Measurements from ENCODE around the gene GRIN2C.
"Not testable (repeated sequence)": the region's sequence is repeated elsewhere in the genome, so short reads cannot be mapped to it uniquely, and the experiment has no call there.

GRIN2C gene

DNA sequence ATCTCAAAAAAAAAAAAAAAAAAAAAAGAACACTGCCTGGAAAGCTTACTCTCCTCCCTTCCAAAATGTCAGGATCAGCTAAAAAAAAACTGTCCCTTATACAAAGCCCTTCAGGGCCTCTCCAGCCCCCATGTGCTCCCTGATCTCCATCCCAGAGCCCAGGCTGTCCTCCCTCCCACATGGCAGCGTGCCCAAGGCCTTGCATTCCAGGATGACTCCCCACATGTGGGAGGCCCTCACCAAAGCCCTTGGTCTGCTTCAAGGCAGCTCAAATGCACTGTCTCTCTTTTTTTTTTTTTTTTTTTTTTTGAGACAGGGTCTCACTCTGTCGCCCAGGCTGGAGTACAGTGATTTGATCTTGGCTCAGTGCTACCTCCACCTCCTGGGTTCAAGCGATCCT, 10.8 kb upstream of the GRIN2C start:
- Histone ChIP-seq H3K4me2 (ENCODE audit: insufficient read depth, low read length) (no peak overlapping the region), H3K27ac (ENCODE audit: low read length) (no peak overlapping the region), H2AFZ (ENCODE audit: low read depth, low read length) (no peak overlapping the region), H4K20me1 (ENCODE audit: insufficient read depth, low read length) (no peaks in the 10 kb centered on the region), H3K9me3 (ENCODE audit: insufficient read depth, low read length, severe bottlenecking) (no peaks in the 10 kb centered on the region), H3K27me3 (ENCODE audit: insufficient read depth, low read length, poor library complexity) (no peaks in the 10 kb centered on the region), H3K4me3 (ENCODE audit: low read depth in 1 of 2, low read length in 2 of 2) (no peak overlapping the region), H3K4me1 (ENCODE audit: insufficient read depth, low read length) (peaks cover 26% of the 10 kb centered on the region), H3K36me3 (ENCODE audit: insufficient read depth, low read length) (no peaks in the 10 kb centered on the region), H3K79me2 (ENCODE audit: insufficient read depth, low read length) (peaks cover 17% of the 10 kb centered on the region), H3K9ac (ENCODE audit: low read depth, low read length) (no peak overlapping the region)
- no peak for DNase-seq
- TF ChIP-seq, protein P1, sequence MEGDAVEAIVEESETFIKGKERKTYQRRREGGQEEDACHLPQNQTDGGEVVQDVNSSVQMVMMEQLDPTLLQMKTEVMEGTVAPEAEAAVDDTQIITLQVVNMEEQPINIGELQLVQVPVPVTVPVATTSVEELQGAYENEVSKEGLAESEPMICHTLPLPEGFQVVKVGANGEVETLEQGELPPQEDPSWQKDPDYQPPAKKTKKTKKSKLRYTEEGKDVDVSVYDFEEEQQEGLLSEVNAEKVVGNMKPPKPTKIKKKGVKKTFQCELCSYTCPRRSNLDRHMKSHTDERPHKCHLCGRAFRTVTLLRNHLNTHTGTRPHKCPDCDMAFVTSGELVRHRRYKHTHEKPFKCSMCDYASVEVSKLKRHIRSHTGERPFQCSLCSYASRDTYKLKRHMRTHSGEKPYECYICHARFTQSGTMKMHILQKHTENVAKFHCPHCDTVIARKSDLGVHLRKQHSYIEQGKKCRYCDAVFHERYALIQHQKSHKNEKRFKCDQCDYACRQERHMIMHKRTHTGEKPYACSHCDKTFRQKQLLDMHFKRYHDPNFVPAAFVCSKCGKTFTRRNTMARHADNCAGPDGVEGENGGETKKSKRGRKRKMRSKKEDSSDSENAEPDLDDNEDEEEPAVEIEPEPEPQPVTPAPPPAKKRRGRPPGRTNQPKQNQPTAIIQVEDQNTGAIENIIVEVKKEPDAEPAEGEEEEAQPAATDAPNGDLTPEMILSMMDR (IDR thresholded peaks at IDR 0.05; ENCODE audit: borderline replicate concordance, extremely low read depth, low read length, poor library complexity, severe bottlenecking) = no peak
- TF ChIP-seq EZH2 (IDR thresholded peaks at IDR 0.05; ENCODE audit: borderline replicate concordance, low read depth, low read length, severe bottlenecking) = no peak
- ATAC-seq (ENCODE audit: insufficient read depth, low read depth) = no peak

DNA sequence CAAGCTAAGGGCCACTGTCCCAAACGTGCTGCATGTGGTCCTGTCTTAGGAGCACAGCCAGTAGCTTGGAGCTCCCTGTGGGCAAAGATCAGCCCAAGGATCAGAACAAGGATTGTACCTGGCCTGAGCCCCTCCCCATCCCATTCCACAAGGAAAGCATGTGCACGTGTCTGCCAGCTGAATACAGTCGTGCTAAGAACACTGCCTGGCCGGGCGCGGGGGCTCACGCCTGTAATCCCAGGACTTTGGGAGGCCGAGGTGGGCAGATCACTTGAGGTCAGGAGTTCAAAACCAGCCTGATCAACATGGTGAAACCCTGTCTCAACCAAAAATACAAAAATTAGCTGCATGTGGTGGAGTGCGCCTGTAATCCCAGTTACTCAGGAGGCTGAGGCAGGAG, 10.3 kb upstream of the GRIN2C start:
- not testable (repeated sequence) for H2AFZ ChIP-seq (ENCODE audit: low read depth, low read length); H4K20me1 ChIP-seq (ENCODE audit: insufficient read depth, low read length); H3K27ac ChIP-seq (ENCODE audit: low read length); H3K27me3 ChIP-seq (ENCODE audit: insufficient read depth, low read length, poor library complexity); H3K36me3 ChIP-seq (ENCODE audit: insufficient read depth, low read length); H3K9ac ChIP-seq (ENCODE audit: low read depth, low read length); DNase-seq; H3K4me2 ChIP-seq (ENCODE audit: insufficient read depth, low read length); ATAC-seq (ENCODE audit: insufficient read depth, low read depth); H3K4me3 ChIP-seq (ENCODE audit: low read depth in 1 of 2, low read length in 2 of 2); H3K9me3 ChIP-seq (ENCODE audit: insufficient read depth, low read length, severe bottlenecking)
- peaks cover 17% of the 10 kb centered on the region for H3K79me2 ChIP-seq (ENCODE audit: insufficient read depth, low read length)
- H3K4me1 ChIP-seq (ENCODE audit: insufficient read depth, low read length) = peaks cover 26% of the 10 kb centered on the region

DNA sequence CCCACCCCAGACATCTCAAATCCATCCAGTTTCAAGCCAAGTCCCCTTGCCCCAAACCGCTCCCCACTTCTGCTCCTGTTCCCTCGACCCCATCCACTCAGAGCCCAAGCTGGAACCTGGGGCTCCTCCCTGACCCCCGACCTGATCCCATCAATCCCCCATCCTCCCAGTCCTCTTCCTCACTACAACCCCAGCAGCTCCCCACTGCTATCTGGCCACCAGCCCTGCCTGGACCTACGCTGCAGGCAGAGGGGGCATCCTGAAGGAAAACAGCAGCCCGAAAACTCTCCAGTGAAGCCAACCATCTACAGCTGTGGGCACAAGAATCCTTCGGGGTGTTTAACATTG, 9.2 kb upstream of the GRIN2C start:
- H3K4me1 ChIP-seq (ENCODE audit: insufficient read depth, low read length) = peaks cover 18% of the 10 kb centered on the region
- no peaks in the 10 kb centered on the region for H3K9me3 ChIP-seq (ENCODE audit: insufficient read depth, low read length, severe bottlenecking)
- H3K4me2 ChIP-seq (ENCODE audit: insufficient read depth, low read length) = no peak overlapping the region
- peaks cover 14% of the 10 kb centered on the region for H3K79me2 ChIP-seq (ENCODE audit: insufficient read depth, low read length)
- no peaks in the 10 kb centered on the region for H4K20me1 ChIP-seq (ENCODE audit: insufficient read depth, low read length)
- no peaks in the 10 kb centered on the region for H3K27me3 ChIP-seq (ENCODE audit: insufficient read depth, low read length, poor library complexity)
- no peaks in the 10 kb centered on the region for H3K36me3 ChIP-seq (ENCODE audit: insufficient read depth, low read length)
- no peak overlapping the region for H3K9ac ChIP-seq (ENCODE audit: low read depth, low read length)
- TF ChIP-seq EZH2 (IDR thresholded peaks at IDR 0.05; ENCODE audit: borderline replicate concordance, low read depth, low read length, severe bottlenecking) = no peak
- no peak for DNase-seq
- no peak overlapping the region for H3K4me3 ChIP-seq (ENCODE audit: low read depth in 1 of 2, low read length in 2 of 2)
- H3K27ac ChIP-seq (ENCODE audit: low read length) = no peak overlapping the region
- no peak overlapping the region for H2AFZ ChIP-seq (ENCODE audit: low read depth, low read length)
- no peak for ATAC-seq (ENCODE audit: insufficient read depth, low read depth)

DNA sequence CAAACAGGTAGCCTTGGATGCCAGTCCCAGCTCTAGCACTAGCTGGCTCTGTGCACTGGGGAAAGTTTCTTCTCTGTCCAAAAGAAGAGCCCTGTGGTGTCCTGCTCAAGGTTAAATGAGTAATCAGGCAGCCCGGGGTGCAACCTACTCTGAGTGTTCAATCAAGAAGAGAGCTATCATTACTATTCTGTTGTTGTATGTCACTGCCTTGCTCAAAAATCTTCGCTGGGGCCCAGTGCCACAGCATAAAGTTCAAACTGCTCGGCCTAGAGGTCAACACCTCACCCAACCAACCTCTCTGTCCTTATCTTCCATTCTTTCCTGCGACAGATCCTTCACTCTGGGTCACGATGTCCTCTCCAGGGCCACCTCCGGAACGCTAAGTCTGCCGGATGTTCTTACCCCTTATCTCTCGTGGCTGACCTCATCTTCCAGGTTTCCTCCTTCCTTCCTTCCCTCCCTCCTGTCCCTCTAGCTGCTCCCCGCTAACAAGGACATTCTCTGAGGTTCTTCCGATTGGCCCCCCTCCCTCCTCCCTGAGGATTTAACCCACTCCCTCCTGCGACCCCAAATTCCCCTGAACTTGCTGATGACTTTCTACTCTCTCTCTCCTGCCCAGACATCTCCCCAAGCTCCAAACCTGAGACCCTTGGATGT, 8.7 kb upstream of the GRIN2C start:
- DNase-seq (no peak), ATAC-seq (ENCODE audit: insufficient read depth, low read depth) (no peak)
- no peak overlapping the region for H3K9ac ChIP-seq (ENCODE audit: low read depth, low read length)
- H3K27me3 ChIP-seq (ENCODE audit: insufficient read depth, low read length, poor library complexity) = no peaks in the 10 kb centered on the region
- peaks cover 16% of the 10 kb centered on the region for H3K4me1 ChIP-seq (ENCODE audit: insufficient read depth, low read length)
- no peak overlapping the region for H3K4me2 ChIP-seq (ENCODE audit: insufficient read depth, low read length)
- no peaks in the 10 kb centered on the region for H4K20me1 ChIP-seq (ENCODE audit: insufficient read depth, low read length)
- H3K27ac ChIP-seq (ENCODE audit: low read length) = no peak overlapping the region
- no peak overlapping the region for H2AFZ ChIP-seq (ENCODE audit: low read depth, low read length)
- H3K79me2 ChIP-seq (ENCODE audit: insufficient read depth, low read length) = peaks cover 13% of the 10 kb centered on the region
- H3K9me3 ChIP-seq (ENCODE audit: insufficient read depth, low read length, severe bottlenecking) = no peaks in the 10 kb centered on the region
- TF ChIP-seq, protein P1 (IDR thresholded peaks at IDR 0.05; ENCODE audit: borderline replicate concordance, extremely low read depth, low read length, poor library complexity, severe bottlenecking) = no peak
- TF ChIP-seq EZH2 (IDR thresholded peaks at IDR 0.05; ENCODE audit: borderline replicate concordance, low read depth, low read length, severe bottlenecking) = no peak
- no peak overlapping the region for H3K4me3 ChIP-seq (ENCODE audit: low read depth in 1 of 2, low read length in 2 of 2)
- no peaks in the 10 kb centered on the region for H3K36me3 ChIP-seq (ENCODE audit: insufficient read depth, low read length)

All from DND-41 (cell line).